Activated naive CD4-positive, alpha-beta T cell (primary cell): ENCODE results near the gene FASTK.

Experiments
- DNase-seq, 4 experiments: peaks; one replicate each; lab custom pipeline; 2025; lab: John Stamatoyannopoulos, UW

Gene FASTK

GRCh38 chr7:151099486-151100211 is 19.0 kb upstream of the FASTK start:
- no peak for DNase-seq

DNA sequence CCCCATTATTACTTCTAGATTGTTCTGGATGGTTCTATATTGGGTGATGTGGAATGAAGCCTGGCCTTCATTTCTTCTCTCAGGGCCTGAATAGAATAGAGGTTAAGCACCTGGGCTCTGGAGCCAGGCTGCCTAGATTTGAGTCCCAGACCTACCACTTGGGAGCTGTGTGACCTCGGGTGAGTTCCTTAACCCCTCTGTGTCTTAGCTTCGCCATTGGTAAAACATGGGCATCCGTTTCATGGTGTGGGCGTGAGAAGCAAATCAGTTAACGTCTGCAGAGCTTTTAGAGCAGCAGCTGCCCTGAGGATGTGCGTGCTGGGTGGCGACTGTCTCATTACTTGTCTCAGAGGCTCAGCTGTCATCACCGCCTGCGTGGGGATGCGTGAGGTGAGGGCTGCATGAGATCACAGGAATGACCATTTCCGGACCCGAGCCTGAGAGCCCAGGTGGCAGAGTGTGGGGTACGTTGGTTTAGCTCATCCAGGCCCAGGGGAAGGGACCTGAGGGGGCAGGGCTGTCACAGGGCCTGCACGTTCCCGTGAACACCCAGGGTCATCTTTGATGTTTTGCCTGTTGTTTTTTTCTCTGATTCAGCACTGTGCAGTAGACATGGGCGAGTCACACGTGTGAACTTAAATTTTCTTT is 15.3 kb upstream of the FASTK start:
- no peak for DNase-seq

- DNase-seq: no peak
These were observed 14.7 kb upstream of the FASTK start for GRCh38 chr7:151095123-151095797.

DNA sequence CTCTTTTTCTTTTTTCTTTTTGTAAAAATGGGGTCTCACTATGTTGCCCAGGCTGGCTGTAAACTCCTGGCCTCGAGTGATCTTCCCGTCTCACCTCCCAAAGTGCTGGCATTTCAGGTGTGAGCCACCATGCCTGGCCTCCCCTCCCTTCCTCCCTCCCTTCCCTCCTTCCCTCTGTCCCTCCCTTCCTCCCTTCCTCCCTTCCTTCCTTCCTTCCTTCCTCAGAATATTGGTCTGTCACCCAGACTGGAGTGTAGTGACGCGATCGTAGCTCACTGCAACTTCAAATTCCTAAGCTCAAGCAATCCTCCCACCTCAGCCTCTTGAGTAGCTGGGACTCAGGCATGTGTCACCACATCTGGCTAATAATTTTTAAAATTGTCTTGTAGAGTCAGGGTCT is 14.1 kb upstream of the FASTK start:
- no peak for DNase-seq

GRCh38 chr7:151093748-151094147 is 13.1 kb upstream of the FASTK start:
- no peak for DNase-seq

GRCh38 chr7:151091988-151092387 is 11.4 kb upstream of the FASTK start:
- no peak for DNase-seq

GRCh38 chr7:151091431-151091830 is 10.8 kb upstream of the FASTK start:
- DNase-seq: no peak

GRCh38 chr7:151091003-151091402 is 10.4 kb upstream of the FASTK start:
- no peak for DNase-seq

GRCh38 chr7:151089893-151090730 is 9.5 kb upstream of the FASTK start:
- no peak for DNase-seq

GRCh38 chr7:151088856-151089699 is 8.5 kb upstream of the FASTK start:
- DNase-seq: no peak

- DNase-seq: no peak
These were observed 7.6 kb upstream of the FASTK start for GRCh38 chr7:151088019-151088855.

DNA sequence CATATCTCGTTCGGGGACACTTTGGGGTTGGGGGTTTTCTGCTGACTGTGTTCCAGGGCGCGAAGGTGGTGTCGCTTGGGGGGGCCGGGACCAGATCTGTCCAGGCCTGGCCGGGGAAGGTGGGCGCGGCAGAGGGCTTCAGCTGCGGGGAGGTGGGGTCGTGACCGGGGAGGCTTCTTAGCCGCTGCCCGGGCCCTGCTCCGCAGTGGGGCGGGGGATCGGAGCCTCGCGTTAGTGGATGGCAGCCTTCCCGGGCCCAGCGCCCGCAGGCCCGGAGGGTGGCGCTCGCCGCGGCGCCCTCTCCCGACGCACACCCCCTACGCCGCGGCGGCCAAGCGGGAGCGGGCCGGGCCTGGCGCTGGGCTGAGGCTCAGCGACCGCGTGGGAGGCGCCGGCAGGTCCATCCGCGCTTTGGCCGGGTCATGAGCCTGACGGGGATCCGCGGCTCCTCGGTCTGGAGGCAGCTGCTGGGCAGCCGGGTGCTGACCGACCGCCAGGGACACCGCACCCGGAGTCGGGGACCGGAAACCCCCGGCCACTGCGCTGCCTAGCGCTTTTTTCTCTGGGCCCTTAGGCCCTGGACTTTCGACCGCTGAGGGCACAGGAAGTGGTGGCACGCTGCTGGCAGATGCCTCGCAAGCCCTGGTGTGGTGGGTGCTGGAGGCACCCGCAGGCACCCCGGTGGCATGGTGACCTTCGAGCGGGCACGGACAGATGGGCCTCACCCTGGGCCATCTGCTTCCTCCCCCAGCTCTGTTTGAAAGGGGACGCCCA is 6.8 kb upstream of the FASTK start:
- no peak for DNase-seq

DNA sequence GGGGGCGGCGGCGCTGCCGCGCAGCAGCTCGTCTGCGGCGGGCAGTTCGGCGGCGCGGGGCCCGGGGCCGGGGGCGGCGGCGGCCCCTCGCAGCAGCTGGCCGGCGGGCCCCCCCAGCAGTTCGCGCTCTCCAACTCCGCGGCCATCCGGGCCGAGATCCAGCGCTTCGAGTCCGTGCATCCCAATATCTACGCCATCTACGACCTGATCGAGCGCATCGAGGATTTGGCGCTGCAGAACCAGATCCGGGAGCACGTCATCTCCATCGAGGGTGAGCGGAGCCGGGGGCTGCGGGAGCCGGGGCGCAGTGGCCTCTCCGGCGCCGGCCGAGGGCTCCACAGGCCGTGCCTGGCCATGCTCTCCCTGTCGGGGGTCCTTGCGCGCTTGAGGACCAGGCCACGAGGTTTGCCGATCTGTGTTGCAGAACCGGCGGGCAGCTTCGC is 6.2 kb upstream of the FASTK start:
- DNase-seq: no peak

GRCh38 chr7:151085691-151086620 is 5.3 kb upstream of the FASTK start, which contains the start of gene AGAP3:
TSS of gene AGAP3 (plus strand) at chr7:151086475. CDS start at chr7:151086742, 267 bp downstream.
- peak in 3 of 4 experiments; percentile 10 to 57 (median 34) for DNase-seq

DNA sequence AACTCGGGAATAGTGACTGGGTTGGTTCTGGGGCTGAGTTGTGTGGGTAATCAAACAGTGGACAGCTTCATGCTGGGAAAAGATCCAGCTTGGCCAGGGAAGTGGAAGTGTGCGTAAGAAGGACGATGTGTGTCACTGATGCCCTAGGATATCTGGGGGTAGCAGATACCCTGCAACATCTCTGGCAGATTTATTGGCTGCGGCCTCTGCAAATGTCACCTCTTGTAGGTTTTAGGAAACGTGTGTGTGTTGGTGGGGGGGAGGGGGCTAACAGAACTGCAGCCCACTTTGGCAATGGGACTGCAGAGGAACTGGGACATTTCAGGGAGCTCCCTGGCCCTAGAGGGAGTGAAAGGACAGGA is 4.7 kb upstream of the FASTK start:
- no peak for DNase-seq

DNA sequence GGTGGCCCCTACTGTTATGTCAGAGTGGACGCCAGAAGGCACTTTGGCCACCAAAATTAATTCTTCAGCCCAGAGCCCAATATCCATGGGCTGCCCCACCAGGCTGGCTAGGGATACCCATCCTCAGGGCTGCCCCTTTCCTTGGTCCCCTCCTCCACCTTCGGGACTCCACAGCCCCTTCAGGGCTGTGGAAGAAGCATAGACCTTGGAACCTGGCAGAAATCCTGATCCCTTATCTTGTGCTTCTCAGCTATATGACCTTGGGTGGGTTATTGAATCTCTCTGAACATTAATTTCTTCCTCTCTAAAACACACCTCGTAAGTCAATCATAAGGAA is 3.2 kb upstream of the FASTK start:
- no peak for DNase-seq

GRCh38 chr7:151083071-151083823 is 2.6 kb upstream of the FASTK start, which contains the start of gene TMUB1:
TSS of gene TMUB1 (minus strand) at chr7:151083493. CDS start at chr7:151082563, 930 bp downstream.
- DNase-seq: peak; percentile 41 to 78 (median 56)
